ENCODE data around the gene NFATC2. TPM values are rescaled to one million over a fixed set of nuclear protein-coding genes. Genes with fewer than 3 reads are reported as not detected.

Gene NFATC2
- total RNA-seq, 1 donor from 2014 or later = 7.6 TPM

DNA sequence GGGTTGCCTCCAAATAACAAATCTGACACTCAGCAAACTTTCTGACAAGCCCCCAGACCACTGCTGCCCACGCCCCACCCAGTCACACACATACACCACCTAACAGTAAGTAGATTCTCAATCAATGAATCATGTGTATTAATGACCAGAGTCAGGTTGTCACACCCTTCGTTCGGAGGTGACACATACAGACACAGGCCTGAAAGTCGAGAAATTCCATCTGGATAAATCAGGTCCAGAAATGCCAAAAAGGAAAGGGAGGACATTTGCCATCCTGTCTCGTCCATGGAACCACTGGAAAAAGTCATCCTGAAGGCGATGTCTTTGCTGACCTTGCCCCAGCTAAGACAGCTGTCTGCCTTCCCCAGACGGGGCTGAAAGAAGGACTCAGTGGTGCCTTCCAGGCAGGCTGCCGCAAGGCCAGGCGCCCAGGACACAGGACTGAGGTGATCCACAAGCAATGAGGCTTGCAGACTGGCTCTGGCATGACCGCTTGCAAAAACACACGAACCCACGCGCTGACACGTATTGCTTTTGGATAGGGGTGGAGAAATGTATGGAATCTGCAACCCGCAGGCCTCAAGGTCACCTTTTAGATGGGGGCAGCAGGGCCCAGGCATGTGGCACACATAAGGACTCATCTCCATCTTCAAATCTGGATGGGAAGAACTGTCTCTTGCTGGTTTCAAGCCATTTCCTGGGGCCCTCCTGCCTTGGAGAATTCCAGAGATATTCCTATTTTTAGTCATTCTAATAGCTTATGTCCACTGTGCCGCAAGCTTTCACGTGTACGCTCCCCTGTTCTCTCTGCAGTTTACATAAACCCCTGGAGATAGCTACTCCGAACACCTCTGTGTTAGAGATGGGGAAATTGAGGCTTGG is 9.0 kb downstream of the NFATC2 start:
- intact Hi-C loops (cut with DNase I) = no loop called here
- no peak for ATAC-seq

DNA sequence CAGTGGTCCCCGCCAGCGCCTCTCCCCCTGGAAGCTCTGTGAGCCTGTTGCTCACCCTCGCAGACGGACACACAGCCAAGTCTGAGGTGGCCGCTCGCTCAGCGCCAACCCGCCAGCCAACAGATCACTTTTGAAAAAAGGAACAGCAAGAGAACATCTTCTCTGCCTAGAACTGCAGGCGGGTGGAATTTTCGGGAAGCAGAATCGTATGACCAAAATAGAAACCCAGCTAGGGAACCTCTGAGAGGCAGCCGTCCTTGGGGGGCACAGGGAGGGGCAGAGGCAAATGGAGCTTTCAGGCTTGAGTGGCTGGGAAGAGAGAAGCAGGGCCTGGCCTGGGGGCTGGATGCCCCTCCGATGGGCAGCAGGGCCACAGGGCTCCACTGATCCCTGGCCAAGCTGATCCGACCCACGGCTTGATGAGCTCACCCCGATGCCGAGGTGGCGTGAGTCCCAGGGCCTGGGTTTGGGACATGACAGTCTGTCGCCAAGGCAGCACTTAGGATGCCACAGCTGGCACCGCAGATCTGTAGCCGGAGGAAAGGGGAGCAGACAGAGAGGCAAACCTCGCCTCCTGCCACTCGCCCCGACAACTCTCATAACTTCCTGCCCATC is 9.8 kb downstream of the NFATC2 start:
- Histone ChIP-seq H3K27me3 (no peaks in the 10 kb centered on the region), H3K36me3 (no peaks in the 10 kb centered on the region), H3K4me3 (no peak overlapping the region), H3K9me3 (no peaks in the 10 kb centered on the region), H3K4me1 (peaks cover 15% of the 10 kb centered on the region), H3K27ac (peak overlapping the region; percentile 45)
- intact Hi-C loops (cut with DNase I) = no loop called here
- ATAC-seq = peak; percentile 56
- no peak for DNase-seq
- TF ChIP-seq, protein P1, sequence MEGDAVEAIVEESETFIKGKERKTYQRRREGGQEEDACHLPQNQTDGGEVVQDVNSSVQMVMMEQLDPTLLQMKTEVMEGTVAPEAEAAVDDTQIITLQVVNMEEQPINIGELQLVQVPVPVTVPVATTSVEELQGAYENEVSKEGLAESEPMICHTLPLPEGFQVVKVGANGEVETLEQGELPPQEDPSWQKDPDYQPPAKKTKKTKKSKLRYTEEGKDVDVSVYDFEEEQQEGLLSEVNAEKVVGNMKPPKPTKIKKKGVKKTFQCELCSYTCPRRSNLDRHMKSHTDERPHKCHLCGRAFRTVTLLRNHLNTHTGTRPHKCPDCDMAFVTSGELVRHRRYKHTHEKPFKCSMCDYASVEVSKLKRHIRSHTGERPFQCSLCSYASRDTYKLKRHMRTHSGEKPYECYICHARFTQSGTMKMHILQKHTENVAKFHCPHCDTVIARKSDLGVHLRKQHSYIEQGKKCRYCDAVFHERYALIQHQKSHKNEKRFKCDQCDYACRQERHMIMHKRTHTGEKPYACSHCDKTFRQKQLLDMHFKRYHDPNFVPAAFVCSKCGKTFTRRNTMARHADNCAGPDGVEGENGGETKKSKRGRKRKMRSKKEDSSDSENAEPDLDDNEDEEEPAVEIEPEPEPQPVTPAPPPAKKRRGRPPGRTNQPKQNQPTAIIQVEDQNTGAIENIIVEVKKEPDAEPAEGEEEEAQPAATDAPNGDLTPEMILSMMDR (IDR thresholded peaks at IDR 0.05) = no peak

More for the DNA sequence above, 9.0 kb downstream of the NFATC2 start:
- no peak overlapping the region for H3K27ac ChIP-seq
- H3K4me1 ChIP-seq = peaks cover 15% of the 10 kb centered on the region
- TF ChIP-seq, protein P1 (IDR thresholded peaks at IDR 0.05) = no peak
- H3K36me3 ChIP-seq = no peaks in the 10 kb centered on the region
- no peaks in the 10 kb centered on the region for H3K27me3 ChIP-seq
- H3K4me3 ChIP-seq = no peak overlapping the region
- DNase-seq = no peak
- H3K9me3 ChIP-seq = no peaks in the 10 kb centered on the region

DNA sequence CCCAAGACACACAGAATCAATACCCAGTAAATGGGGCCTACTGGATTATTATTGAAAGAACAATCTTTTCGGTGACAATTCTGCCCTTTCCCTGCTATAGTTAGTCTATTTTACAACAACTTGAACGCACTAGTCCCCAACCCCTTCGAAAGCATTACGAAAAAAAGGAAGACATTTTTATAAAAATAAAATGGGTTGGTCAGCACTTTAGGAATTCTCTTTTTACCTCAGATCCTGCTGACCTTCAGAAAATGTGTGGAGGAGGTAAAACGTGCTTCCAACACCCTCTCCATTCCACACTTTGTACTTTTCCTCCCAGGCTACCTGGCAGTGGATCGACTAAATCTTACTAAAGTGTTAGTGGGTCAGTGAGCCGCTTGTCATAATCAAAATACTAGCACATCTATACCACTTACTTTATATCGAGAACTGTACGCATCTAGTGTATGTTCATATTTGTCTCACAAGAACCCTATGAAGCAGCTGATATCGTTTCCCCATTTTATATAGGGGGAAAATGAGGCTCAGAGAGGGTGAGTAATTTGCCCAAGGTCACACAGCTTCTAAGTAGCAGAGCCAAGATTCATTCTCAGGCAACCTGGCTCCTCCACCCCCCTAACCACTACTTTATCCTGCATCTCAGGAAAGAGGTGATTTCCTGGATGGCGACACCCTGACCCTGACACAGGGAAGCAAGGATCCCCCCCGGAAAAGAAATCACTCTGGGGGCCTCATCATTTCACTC is 10.6 kb downstream of the NFATC2 start:
- intact Hi-C loops (cut with DNase I) = no loop called here
- DNase-seq = no peak
- no peak overlapping the region for H3K27ac ChIP-seq
- no peak overlapping the region for H3K4me3 ChIP-seq
- no peaks in the 10 kb centered on the region for H3K27me3 ChIP-seq
- no peak for ATAC-seq
- H3K36me3 ChIP-seq = no peaks in the 10 kb centered on the region
- peaks cover 15% of the 10 kb centered on the region for H3K4me1 ChIP-seq
- no peaks in the 10 kb centered on the region for H3K9me3 ChIP-seq
- TF ChIP-seq, protein P1 (IDR thresholded peaks at IDR 0.05) = no peak

DNA sequence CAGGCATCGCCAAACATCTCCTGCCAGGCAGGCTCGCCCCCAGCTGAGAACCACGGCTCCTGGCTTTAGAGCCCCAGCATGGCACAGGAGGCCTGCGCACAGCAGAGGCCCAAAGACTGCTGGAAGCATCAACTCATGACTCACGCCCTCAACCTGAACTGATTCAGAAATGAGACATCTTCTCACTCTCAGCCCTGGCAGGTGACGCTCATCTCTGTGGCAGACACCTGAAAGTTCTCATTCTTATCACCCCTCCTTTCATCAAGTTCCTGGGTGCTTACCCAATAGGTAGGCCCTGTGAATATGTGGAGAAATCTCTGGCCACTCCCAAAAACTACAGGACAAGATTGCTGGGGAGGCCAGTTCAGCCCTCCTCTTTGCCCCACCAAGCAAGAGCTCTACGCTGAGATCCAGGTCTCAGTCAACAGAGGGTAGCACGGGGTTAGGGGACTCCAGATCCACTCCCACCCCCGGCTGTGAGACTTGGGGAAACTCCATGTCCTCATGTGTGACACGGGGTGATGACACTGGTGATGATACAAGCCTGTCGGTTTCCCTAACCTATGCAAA is 11.3 kb downstream of the NFATC2 start:
- ATAC-seq (no peak), DNase-seq (no peak)
- H3K27ac ChIP-seq = no peak overlapping the region
- H3K27me3 ChIP-seq = no peaks in the 10 kb centered on the region
- H3K36me3 ChIP-seq = no peaks in the 10 kb centered on the region
- TF ChIP-seq, protein P1 (IDR thresholded peaks at IDR 0.05) = no peak
- no peak overlapping the region for H3K4me3 ChIP-seq
- H3K4me1 ChIP-seq = peaks cover 15% of the 10 kb centered on the region
- intact Hi-C loops (cut with DNase I) = no loop called here
- no peaks in the 10 kb centered on the region for H3K9me3 ChIP-seq

DNA sequence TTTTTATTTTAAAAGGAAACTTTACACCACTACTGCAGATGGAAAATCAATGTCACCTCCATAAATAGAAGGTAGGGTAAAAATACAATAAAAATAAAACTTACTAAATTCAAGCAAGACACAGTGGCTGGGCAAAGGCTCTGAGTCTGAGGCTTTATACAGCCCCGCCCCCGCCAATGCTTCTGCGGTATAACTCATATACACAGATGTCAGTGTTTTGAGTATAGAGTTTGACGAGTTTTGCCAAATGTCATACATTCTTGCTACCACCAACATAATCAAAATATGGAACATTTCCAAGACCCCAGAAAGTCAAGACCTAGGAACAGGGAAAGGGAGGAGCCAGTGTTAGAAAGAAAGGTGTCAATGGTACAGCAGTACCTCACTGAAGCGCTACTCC is 12.8 kb downstream of the NFATC2 start:
- Histone ChIP-seq H3K4me3 (no peak overlapping the region), H3K9me3 (no peaks in the 10 kb centered on the region), H3K4me1 (peaks cover 22% of the 10 kb centered on the region), H3K27me3 (no peaks in the 10 kb centered on the region), H3K36me3 (no peaks in the 10 kb centered on the region), H3K27ac (no peak overlapping the region)
- TF ChIP-seq, protein P1 (IDR thresholded peaks at IDR 0.05) = no peak
- no peak for DNase-seq
- intact Hi-C loops (cut with DNase I) = no loop called here
- ATAC-seq = no peak

All from upper lobe of right lung (tissue), 1 donor.